SIG-M5 (cell line): Measurements from ENCODE around the gene LHFPL2.

Experiments
- DNase-seq: peaks from one replicate; lab custom pipeline; 2025; lab: John Stamatoyannopoulos, UW

The LHFPL2 gene

DNA sequence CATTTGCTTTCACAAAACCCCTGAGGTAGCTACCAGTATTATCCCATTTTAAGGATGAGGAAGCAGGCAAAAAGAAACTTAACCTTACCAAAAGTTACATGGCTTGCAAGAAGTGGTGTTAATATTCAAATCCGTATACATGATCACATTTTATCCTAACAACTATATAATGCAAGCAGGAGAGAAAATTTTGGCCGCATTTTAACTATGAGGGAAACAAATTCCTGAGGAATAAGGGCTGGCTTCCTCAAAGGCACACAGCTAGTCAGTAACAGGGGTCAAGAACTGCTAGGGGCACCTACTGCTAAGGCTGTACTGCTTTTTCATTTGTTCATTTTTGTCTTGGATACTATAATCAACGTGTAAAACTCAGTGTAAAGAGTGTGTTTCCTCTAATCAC, 81.0 kb downstream of the LHFPL2 start:
- DNase-seq: no peak

DNA sequence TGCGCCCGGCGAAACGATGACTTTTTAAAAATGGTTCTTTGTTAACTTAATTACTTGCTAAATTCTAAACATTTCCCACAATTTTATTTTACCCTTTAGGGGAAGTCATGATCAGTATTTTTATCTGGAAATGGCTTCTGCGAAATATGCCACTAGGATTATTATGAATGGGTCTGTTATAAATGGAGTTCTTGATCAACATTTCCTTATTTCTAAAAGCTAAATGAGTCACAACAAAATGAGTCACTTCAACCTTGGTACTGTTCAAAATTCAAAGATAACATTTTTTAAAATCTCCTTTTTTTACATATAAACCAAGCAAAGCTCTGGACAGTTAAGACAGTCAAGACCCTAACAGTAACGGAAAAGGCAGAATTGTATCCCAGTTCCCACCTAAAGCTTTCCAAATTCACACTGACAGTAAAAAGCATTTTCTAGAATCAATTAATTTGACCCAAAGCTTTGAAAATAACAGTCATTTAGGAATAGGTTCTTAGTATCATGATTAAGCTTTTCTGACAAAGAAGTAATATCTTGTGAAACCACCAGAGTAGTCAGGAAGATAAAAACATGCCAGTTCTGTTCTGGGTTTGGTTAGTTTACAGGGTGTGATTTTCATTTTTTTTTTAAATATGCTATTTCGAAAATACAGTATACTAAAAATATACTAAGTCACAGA, 81.7 kb downstream of the LHFPL2 start:
- DNase-seq: no peak

DNA sequence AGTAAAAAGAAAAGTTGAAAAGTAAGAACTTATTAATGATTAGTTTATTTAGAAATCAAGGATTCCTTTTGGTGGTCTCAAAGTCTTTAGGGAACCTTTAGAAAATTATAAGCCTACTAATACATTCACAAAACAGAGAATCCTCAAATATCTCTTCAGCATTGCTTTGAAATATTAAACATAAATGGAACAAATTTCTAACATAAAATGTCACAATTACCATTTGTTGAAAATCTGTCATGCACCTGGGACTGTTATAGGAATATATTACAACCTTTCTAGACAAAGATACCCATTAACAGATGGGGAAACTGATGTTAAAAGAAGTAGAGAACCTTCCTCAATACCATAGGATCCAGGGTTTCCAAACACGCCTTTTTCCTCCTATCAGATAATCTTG, 83.2 kb downstream of the LHFPL2 start:
- no peak for DNase-seq

DNA sequence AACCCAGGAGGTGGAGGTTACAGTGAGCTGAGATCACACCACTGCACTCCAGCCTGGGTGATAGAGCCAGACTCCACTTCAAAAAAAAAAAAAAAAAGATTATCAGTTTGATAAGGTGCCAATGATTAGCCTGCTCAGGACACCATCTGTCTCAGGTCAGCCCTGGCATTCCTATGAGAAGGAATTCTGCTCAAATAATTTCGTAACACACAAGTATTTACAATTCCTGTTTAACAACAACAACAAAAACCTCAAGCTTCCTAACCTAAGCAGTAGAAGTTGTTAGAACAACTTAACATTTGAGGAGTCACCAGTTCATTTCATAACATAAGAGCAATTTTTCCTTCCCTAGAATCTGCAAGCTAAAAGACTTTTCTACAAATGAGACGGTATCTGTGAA, 85.0 kb downstream of the LHFPL2 start:
- DNase-seq: no peak

DNA sequence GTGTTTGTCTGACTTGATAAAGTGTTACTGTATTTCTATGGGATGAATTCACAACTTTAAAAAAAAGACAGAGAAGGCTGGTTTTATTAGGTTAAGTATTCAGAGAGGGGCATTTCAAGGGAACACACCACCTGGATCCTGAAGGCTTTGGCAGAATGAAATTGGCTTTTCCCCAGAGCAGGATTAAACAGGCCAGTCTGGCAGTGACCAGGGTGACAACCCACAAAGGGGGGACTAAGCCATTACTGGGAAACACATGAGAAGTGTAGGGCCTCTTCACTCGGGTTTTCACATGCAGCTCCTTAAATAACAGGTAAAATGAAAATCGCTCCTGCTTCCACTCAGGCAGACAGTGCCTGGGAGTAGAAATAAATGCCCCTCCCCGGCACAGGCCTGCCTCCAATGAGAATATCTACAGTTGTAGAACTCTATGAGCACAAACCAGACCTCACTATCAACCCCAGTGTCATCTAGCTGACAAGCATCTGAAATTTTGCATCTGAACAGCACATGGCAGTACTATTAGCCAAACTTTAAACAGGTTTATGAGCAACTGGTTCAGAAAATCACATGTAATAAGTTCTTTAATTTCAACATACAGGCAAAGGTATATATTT, 85.8 kb downstream of the LHFPL2 start:
- no peak for DNase-seq

DNA sequence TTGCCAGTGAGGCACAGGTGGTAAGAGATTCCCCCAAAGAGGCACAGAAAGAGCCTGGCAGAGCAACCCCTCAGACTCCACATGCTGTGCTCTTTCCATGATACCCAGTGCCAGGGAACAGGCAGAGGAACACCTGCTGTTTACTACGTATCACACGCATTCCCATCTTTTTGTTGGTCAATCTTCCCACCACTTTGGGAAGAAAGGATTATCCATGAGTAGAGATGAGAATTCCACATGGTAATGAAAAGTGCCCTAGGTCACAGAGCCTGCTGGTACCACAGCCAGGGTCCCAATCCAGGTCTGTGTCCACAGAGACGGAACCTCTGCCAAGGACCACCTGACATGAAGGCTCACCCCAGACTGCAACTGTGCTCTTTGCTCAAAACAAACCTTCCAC, 86.6 kb downstream of the LHFPL2 start:
- DNase-seq: no peak

DNA sequence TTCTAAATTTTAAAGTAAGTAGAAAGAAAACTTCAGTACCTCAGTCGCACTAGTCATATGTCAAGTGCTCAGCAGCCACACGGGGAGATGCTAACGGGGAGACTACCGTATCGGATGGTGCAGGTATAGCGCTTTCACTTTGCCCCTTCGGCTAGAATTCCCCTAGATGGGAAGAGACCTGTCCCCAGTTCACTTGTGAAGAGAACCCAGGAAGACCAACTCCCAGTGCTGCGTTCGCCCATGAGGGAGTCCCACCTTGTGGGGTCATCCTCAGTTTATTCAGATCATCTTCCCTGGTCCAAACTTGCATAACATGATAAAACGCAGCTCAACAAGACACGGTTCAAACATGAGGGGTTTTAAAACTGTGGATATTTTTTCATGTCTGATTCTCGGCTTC, 87.3 kb downstream of the LHFPL2 start:
- DNase-seq: no peak

DNA sequence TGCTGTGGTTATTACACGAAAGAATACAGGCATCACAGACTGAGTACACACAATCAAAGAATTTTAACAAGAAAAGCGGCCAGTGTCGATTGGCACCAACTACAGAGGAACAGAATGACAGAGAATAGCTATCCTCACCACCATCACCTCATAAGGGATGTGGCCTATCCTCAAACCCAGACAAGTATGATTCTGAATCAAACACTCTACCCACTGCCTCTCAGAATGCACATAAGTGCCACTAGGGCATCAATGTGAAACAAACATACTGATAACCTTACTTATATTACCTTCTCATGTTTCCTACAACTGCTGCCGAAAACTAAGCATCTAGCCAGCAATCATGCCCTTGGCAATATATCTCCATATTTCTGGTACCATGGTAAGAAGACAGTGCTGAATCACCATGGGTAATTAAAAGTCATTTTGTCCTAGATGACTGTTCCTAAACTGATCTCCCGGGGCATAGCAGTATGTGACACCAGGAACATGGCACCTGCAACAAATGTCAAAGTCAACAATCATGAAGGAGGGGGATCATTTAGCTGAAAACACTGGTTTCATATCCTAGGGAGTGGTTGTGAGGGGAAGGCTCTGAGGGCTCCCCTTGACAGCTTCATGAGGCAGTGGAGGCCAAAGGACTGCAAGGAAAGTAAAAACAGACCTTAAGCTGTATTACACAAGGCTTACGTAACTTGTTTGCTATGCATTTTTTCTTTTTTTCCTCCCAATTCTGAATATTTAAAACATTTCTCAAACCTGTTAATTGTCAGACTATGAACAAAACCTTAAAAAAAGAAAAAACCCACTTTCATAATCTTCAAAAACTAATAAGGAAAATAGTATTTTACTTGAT, 88.3 kb downstream of the LHFPL2 start:
- DNase-seq: no peak

DNA sequence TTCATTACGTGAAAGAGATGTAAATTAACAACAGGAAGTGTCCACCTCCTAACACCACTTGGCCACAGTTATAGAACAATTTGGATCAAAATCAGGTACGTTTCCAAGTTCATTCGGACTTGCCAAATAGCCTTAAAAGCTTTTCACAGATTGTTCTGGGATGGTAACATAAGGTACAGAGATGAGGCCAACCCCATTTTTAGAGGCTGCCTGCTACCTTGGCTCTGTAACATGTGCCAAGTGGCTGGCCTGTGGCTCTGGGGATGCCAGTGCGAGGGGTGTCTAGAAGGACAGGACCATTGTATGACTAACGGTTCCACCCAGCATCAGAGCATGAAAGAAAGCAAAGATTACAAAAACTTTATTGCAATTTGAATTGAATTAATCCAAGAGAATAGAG, 91.0 kb downstream of the LHFPL2 start:
- no peak for DNase-seq

DNA sequence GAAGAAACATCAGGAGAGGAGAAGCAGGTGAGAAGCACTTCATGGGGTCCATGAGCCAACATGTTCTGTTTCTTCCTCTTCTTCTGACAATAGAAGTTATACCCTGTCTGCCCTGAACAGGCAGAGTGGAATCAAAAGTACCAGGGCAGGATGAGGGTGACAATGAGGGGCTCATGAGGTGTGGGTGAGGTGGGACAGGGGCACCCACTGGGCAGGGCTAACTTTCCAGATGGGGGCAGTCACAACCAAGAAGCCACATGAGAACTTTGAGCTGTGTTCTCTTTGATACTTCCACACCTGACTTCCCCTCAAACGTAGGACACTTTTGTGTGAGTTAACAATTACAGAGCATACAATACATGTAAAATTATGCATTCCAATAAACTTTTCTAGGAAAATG, 92.7 kb downstream of the LHFPL2 start:
- no peak for DNase-seq

DNA sequence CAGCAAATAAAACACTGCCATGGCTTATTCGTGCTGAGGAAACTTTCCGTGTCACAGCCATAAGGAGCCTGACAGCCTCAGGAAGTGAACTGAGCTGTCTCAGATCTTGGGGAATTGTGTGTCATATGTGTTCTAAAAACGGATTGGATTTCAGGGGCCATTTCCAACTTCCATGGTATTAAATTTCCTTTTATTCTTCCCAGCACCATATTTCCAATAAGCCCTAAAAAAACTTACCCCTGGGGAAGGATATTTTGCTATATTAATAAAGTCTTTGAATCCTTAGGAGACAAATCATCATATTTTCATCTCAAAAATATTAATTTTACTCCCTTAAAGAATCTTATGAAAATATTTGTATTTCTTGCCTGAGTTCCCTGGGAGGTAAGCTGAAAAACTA, 93.9 kb downstream of the LHFPL2 start:
- no peak for DNase-seq

DNA sequence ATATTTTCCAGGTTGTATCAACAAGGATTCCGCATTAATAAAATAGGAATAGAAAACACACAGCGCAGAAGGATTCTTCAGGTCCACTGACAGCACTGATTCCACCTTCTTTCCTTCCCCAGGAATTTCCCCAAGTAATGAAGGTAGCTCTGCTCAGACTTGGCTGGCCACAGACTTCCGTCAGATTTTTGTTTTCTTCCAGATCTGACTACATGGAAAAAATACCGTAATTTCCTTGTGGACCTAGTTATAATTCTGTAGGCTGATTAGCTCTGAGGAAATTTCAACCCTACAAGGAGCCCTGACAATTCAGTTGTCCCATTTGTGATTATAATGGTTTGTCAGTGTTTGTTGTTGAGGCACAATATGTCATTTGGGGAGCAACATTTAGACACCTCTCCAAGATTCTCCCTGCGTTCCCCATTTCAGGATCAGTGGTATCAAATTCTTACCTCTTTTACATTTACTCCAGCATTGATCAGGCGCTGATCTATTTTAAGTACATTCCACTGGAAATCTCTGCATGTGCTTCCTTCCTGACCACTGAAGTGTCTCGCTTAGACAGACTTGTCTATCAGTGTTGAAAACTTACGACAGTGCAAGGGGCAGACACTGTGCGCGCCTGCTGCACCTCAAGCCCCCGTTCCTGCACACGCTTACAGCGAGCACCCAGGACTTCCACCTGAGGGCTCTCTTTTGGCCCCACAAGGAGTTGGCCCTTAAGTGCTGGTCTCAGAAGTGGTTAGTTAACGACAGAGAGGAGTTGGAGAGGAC, 94.8 kb downstream of the LHFPL2 start:
- no peak for DNase-seq

DNA sequence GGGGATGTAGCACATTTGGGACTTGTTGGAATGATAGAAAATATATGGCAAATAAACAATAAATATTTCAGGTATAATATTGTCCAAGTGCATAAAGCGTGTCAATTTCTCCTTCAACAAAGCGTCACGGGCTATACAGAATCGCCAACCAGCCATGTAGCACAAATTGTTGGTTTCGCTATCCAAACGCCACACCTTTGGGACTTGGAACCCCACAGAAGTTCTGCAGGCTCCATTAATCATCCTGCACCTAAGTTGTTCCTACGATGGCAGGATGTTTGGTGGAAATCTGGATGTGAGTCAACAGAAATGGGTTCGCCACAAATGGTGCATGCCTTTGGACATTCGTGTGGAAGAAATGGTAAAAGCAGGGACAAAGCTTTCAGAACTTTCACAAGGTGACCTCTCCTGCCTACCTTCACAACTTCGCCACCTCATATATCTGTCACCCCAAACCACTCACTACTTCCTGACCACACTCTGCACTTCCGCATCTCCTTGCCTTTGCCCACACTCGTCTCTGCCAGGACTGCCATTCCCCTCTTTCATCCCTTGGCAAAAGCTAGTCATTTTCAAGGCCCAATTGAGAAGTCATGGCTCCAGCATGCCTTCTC, 95.7 kb downstream of the LHFPL2 start:
- DNase-seq: no peak

DNA sequence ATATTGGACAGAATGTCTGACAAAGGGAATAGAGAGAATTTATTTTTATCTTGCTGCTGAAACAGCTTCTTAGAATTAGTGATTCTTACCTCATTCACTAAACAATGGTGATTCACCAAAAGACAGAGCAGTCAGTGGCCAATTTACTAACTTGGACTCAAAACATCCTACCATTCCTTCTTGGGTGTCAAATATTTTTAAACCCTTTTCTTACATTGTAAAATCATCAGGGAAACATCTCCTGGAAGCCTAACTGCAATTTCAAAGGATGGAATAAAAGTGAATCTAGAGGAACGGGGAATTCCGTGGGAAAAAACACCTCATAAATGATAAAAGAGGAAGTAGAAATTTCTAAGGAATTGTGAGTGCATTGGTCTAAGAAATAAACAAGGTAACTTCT, 97.7 kb downstream of the LHFPL2 start:
- DNase-seq: no peak

DNA sequence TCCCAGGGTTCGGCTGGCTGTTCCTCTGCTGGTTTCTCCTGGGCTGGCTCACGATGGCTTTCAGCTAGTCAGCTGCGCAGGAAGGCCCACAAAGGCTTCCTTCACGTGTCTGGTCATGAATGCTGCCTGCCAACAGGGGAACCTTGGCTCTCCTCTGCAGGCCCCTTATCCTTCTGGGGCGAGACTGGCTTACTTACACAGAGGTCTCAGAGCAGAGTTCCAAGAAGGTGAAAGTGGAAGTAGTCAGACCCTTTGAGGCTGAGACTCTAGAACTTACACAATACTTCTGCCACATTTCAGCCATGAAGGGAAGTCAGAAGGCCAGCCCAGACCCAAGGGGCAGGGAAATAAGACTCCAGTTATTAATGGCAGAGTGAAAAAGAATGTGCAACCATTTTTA, 99.5 kb downstream of the LHFPL2 start:
- DNase-seq: peak; percentile 79

DNA sequence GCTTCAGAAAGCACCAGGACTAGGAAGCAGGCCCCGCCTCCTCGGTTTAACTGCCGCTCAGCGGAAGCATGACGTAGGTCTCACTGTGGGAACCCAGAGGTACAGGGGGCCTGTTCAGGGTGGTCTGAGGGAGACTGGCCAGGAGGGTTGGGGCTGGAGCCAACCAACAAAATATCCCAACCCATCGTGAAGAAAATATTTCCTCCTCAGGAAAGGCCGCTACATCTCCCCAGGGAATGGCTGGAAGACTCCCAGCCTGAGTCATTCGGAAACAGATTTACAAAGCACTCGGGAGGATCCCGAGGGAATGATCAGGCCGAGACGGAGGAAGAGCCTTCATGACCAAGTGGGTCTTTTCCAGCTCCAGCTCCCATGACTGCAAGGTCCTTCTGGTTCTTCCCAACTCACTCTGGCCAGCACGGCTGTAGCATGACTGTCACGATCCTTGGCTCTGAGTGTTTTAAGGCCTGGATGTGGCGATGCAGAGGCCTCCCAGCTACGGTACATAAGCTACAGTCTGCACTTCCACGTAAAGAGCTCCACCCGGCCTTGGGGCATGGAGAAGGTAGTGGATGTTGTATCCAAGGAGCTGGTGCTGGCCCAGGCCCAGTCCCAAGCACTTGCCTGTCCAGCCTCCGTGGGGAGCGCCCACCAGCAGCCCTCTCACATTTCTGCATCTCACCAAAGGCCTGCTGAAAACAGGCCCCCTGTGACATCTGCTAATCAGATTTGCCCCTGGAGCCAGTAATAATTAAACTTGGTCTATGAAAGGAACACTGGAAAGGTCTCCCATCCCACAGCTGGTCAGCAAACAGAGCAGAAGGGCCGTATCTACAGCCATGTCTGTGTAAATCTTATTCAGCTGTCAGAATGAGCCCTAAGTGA, 100.6 kb downstream of the LHFPL2 start:
- DNase-seq: no peak

DNA sequence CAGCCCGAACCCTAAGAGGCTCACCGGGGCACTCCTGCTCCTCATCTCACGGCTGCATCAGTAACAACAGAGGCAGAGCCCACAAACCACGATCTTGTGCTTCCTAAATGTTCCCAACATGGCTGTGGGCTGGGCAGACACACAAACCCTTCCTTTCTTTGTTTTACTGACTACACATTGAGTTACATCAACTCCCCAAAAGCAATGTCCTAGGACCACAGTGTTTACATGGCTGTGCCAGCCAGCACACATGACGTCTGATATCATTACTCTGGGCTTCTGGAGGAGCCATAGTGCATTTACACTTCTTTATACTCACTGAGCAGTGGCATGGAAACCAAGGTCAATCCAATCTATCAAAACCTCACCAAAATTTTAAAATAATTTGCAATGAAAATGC, 101.4 kb downstream of the LHFPL2 start:
- no peak for DNase-seq

DNA sequence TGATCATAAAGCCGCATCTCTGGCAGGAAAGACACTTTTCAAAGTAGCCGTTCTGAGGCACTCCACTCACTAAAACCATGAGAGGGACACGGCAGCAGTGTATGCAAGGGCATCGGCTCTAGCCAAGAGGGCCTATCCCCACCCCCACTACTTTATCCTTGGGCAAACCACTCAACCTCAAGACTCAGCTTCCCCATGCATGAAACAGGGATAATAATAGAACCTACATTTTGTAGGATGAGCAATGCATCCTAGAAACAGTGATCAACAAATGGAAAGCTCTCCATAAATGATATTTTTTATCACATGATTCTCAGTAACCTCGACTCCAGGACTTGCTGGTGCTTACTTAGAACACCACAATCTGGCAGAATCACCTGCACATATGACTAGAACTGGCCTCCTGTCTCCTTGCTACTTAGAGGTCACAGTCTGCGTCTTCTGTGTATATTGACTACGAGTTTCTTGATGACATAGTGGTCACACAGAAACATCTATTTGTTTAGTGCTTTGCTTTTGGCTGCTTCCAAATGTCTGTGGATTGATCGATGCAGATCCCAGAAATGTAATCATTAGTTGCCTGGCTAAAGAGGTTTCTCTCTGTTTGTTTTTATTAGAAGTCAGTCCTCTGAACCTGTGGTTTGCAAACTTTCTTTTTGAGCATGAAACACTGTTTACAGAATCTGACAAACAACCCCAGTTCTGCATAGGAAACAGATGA, 102.1 kb downstream of the LHFPL2 start:
- DNase-seq: no peak

DNA sequence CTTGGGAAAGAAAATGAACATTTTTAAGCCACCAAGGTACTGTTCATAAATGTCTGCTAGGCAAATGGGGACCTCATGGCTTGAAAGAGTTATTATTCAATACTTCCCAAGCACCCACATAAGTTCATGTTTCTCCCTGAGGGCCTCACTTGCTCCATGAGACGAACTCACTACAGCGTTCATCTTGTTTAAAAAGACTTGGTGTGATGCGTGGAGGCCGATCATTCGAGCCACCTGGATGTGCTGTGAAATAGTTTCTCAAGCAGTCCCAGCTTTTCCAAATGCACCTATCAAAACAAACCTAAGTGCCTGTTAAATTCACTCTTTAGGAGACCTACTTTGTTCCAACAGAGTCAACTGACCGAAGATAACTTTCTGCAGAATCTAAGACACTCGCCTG, 103.2 kb downstream of the LHFPL2 start:
- no peak for DNase-seq

DNA sequence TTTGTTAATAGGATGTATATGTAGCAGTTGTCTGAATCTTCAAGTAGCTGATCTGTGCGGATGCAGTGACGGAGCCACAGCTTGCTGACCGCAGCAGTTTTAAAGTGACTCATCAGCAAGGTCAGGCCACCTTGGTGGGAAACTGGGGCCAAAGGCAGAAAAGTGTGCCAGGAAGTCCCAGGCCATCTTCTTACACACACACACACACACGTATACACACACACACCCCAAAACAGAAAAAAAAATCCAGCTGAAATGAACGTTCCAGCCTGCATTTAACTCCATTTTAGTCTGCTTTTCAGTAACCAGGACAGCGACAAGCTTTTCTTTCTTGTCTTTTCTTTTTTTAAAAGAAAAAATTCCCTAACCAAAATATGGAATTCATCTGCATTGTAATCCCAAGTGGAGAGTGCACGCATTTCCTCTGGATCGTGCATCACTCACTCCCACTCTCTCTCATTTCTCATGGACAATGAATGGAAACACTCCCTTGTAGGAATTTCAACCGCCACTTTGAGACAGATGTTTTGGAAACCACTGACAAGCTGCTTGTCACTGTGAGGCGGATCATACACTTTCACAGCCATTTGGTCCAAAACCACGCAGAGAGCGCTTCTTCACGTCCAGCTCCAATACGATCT, 103.9 kb downstream of the LHFPL2 start:
- no peak for DNase-seq
